ENCODE data around the gene RIMS4.
"Not testable (repeated sequence)": the region's sequence is repeated elsewhere in the genome, so short reads cannot be mapped to it uniquely, and the experiment has no call there.

Gene RIMS4

DNA sequence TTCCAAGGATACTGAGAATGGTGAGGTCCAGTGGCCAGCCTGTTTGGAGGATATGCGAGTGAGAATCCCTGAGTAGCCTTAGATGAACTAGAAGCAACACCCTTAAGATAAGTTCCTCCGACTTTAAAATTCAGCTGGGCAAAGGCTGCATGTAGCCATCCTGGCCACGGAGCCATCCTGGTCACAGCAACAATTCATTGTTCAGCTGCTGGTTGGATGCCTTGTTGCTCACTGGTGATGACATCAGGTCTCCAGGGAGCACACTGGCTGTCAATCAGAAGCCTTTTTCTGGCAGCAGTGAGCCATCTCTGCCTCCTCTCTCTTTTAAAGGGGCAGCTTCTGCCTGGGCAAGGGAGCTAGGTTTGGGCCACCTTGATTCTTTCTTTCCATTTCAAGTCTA lies 22.4 kb upstream of the RIMS4 start:
- intact Hi-C loops (cut with DNase I) = no loop called here
- DNase-seq = peak in 2 of 10 donors; percentile 24 to 34

DNA sequence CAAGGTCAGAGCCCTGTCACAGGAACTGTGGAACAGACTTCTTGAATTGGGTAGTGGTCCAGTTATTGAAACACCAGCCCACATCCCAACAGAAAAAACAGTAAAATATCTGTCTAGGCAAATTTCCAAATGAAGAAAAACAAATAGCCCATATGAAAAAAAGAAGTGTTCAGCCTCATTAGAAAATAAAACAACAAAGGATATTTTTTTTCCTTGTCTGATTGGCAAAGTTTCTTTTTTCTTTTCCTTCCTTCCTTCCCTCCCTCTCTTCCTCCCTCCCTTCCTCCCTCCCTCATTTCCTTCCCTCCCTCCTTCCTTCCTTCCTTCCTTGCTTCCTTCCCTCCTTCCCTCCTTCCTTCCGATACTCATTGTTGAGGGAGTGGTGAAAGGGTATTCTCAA lies 20.6 kb upstream of the RIMS4 start:
- no peak for DNase-seq
- intact Hi-C loops (cut with DNase I) = no loop called here

DNA sequence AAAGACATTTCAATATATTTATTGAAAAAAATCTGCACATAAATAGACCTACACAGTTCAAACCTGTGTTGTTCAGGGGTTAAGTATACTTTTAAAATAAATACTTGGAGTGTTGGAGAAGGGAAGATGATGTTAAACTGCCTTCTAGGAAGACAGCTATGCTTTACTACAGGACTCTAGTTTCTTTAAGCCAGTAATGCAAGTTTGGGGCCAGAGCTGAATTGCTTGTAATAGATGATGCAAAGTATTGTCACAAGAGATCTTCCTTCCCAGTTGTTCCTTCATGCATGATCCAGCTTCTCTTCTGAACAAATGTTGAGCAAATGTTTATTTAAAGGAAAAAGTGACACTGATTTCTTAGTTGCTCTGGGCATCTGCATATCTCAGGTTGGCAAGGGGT lies 20.2 kb upstream of the RIMS4 start:
- no peak for DNase-seq
- intact Hi-C loops (cut with DNase I) = no loop called here

DNA sequence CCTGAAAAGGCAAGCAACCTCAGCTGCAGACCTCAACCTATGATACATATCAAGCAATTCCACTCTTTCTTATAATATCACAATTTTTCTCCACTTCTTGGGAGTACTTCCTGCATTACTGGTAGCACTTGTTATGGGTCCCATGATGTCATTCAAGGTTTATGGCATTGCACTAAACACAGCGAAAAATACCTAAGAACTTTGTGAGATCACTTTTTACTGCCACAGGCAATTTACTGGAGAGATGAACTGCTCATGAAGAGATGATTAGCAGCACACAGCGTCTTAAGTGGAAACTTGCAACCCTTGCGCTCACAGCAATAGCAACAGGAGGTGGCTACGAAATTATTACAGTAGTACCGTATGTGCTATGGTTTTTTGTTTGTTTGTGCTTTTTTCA lies 19.3 kb upstream of the RIMS4 start:
- intact Hi-C loops (cut with DNase I) = no loop called here
- DNase-seq = no peak

DNA sequence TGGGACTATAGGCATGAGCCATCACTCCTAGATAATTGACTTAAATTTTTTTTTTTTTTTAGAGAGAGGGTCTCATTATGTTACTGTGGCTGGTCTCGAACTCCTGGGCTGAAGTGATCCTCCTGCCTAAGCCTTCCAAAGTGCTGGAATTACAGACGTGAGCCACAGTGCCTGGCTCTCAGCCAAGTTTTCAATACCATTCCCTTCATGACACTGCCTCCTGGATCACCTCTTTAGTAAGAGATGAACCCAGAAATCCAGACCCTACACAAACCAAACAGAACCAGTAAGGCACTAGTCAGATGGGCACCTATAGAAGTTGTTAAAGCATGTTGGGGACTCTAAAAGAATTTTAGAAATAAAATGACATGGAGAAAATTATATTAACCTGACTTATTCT lies 18.3 kb upstream of the RIMS4 start:
- intact Hi-C loops (cut with DNase I) = no loop called here
- no peak for DNase-seq

DNA sequence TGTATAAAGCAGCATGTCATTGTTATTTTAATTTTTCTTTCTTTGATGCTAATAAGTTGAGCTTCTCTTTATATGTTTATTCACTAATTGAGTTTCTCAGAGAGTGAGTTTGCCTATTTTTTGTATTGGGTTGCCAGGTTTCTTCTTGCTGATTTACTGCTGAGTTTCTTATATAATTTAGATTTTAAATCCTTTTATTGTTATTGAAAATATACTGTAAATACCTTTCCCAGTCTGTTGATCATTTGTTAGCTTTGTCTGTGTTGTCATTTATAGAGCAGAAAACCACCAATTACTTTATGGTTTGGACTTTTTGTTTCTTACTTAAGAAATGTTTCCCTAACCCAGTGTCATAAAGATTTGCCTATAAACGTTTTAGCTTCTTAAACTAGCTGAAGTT lies 17.1 kb upstream of the RIMS4 start:
- intact Hi-C loops (cut with DNase I) = no loop called here
- DNase-seq = no peak

DNA sequence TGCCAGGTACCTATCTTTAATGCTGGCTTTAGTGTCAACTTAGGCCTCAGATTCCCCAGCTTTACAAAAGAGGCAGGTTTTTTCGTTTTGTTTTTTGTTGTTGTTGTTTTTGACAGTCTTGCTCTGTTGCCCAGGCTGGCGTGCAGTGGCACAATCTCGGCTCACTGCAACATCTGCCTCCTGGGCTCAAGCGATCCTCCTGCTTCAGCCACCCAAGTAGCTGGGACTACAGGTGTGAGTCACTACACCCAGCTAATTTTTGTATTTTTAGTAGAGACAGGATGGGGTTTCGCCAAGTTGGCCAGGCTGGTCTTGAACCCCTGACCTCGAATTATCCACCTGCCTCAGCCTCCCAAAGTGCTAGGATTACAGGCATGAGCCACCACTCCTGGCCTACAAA lies 11.2 kb upstream of the RIMS4 start:
- intact Hi-C loops (cut with DNase I); DNase-seq: not testable (repeated sequence)

DNA sequence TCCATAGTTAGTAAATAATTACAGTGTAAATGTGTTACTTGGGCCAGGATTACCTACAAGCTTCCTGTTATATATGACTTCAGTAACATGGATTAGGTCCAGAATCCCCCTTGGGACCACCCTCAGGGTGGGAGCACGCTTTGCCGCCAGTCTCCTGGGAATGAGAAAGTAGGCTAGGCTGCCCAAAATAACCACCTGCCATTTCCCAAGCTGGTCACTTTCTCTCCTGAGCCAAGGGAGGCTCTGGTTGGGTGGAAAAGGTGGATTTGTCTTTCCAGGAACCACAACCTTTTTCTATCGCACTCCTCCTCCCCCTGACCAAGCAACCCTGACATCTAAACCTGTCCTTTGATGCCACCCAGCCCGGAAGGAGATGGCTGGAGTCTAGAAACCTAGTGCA lies 9.6 kb upstream of the RIMS4 start:
- no peak for DNase-seq

DNA sequence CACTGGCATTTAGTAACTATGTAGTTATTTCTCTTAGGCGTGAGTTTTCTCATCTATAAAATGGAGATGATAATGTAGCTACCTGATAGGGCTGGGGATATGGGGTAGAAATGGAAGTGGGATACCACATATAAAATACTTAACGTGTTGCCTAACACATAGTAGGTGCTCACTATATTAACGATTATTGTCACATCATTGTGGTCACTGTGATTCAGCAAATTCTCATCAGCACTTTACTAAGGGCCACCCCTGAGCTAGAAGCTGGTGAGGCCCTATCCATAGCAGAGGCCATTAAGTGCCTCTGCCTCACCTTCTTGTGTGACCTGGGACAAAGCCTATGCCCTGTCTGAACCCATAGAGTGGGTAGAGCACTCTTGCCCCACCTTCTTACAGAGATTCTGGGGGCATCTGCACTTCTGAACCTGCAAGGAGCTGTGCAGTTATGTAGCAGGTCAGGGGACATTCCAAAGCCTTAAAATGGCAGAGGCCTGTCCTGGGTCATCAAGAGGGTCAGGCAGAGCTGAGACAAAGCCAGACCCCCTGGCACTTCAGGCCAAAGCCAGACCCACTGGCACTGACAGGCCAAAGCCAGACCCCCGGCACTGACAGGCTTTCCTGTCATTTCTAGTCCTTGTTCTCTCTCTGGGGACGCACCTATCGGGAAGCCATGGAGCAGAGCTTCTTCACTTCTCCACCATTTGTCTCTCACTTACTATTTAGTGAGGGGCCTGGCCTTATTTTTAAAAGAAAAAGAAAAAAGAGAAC lies 7.0 kb upstream of the RIMS4 start:
- intact Hi-C loops (cut with DNase I) = no loop called here
- DNase-seq = no peak

More for the DNA sequence above, 9.6 kb upstream of the RIMS4 start:
- intact Hi-C loops (cut with DNase I) = no loop called here

DNA sequence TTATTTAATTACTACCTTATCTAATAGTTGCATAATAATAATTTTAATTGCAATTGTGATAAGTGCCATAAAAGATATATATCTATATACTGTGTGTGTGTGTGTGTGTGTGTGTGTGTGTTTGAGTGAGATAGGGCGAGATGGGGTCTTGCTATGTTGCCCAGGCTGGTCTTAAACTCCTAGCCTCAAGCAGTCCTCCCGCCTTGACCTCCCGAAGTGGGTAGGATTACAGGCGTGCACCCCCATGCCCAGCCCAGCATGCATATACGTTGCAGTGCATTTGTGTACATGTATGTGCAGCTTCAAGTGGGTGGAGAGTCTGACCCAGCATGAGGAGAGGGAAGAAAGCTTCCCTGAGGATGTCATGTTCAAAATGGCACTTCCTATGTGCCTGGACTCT lies 4.6 kb upstream of the RIMS4 start:
- no peak for DNase-seq
- intact Hi-C loops (cut with DNase I) = loop anchor here (5.0 kb wide), 1 partner anchor 68 kb away; the partner anchor contains the start of gene KCNK15

DNA sequence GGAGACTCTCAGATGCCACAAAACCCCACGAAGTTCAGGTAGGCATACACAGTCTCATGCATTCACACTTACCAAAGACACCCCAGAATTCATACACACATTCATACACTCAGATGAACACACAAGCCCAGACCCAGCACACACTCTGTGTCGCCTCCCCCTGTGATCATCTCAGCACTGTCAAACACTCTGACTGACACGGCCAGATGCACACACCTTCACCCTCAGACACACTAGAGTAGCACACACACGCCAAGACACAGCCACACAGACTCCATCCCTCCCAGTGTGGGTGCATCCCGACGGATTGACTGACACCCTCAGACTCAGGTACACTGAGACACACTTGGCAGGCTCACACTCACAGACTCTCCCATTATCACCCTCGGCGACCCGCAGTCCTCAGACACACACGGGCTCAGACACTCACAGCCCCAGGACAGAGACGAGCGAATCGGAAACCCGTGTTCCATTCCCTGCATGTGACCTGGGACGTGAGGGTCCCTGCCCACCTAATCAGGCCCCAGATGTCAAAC lies 872 bp upstream of the RIMS4 start:
- no peak for DNase-seq
- intact Hi-C loops (cut with DNase I) = loop anchor here (5.0 kb wide), 1 partner anchor 64 kb away; the partner anchor contains the start of gene KCNK15

DNA sequence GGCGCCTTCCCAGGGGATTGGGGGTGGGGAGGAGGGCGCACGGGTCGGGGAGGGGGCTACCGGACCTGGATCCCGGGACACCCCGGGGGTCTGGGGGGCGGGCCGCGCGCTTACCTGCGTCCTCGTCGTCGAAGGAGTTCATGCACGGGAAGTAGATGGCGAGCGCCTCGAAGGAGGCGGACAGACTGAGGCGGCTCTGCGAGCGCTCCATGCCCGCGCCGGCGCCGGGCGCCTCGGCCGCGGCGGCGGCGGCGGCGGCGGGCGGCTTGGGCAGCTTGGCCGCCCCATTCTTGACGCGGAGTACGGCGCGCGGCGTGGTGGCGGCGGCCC lies 320 bp downstream of the RIMS4 start:
- intact Hi-C loops (cut with DNase I) = loop anchor here (5.0 kb wide), 1 partner anchor 63 kb away; the partner anchor contains the start of gene KCNK15
- DNase-seq = no peak

DNA sequence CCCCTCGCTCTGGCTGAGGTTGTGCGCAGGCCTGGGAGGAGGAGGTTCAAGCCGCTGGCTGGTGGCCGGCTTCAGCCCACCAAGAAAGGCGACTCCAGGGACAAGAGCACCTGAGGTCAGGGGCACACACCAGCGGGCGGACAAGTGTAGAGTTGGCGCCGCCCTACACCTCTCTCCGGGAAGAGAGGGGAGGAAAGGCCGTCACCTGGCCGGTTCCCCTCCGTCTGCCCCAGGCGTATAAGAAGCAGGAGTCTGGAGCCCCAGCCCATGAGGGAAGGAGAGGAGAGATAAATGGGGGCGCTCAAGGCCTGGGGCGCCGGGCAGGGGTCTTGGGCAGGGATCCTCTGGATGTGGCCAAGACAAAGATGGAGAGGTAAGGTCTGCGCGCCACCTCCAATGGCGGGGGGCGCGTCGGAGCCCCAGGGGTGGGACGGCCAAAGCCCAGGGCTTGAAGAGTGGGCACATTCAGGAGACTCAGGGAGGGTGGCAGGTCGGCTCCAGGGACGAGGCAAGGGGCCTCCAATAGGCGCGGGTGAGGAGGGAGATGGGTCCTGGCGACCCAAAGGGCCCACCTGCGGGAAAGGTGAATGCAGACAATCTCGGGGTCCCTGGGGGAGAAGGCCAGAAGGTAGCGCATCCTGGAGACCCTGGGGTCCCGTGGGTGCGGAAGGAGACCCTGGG lies 826 bp downstream of the RIMS4 start:
- intact Hi-C loops (cut with DNase I) = loop anchor here (5.0 kb wide), 1 partner anchor 62 kb away; the partner anchor contains the start of gene KCNK15
- DNase-seq = peak in 1 of 10 donors; percentile 74

DNA sequence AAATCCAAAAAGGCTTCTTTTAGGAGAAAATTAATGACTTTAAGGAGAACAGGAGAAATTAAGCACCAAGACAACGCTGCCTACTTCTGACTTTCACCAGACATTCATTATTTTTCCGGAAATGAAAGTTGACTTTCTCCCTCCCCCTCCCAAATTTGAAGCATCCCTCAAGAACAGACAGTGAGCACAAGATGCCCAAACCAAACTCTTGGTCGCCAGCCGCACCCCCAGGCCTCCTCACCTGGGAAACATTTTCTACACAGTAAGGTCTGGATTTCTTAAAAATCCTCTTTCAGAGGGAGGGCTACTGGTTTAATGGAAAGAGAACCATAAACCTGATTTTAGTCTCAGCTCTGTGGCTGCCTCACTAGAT lies 2.7 kb downstream of the RIMS4 start:
- no peak for DNase-seq
- intact Hi-C loops (cut with DNase I) = no loop called here

DNA sequence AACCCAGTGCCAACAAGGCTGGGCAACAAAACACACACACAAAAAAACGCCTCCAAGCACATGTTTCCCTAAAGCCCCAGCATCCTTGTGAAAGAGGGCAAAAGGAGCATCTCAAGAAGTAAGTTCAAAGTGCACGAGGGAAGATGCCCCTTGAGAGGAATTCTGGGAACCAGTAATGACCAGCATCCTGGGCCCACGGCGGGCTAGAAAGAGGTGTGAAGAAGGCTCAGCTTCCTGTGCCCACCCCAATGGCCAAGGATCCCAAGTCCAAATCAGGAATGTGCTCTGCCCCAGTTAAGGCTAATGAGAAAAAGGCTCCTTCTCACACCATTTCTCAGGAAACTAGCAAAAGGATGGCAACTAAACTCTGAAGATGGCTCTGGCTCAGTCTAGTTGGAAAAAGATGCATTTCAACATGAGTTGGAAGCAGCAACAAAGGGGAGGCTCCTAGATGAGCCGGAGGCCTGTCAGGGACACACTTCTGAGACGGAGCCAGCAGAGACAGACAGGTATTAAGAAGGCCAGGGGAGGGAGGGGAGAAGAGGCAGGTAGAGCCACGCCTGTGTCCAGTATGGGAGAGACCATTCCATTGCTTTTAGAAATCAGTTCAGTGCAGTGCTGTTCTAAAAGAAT lies 3.2 kb downstream of the RIMS4 start:
- DNase-seq = no peak
- intact Hi-C loops (cut with DNase I) = no loop called here

DNA sequence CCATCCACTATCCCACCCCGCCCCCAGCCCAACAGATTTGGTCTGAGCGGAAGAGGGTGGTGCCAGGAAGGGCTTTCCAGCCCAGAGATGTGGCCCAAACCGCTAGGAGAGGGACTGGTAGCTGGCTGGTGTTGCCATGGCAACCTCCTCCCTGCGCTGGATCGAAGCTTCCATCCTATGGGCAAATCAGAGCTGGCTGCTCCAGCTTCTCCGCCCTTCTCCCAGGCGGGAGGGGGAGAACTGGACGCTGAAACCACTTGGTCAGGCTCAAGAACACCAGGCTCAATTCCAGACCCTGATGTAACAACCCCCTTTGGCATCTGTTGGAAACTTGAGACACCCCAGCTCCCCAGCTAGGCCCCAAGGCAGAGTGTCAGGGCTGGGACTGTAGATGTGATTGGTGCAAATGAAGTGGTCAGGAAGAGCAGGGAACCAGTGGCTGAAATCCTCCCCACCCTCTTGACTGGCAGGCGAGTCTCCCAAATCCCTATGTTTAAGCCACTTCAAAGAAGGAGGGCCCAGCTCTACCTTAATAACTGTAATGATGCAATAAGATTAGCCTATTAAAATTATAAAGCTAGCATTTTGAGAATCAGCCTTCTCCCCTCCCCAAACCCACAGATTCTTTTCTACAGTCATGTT lies 4.2 kb downstream of the RIMS4 start:
- intact Hi-C loops (cut with DNase I) = no loop called here
- DNase-seq = peak; percentile 42 to 98 (median 82)

DNA sequence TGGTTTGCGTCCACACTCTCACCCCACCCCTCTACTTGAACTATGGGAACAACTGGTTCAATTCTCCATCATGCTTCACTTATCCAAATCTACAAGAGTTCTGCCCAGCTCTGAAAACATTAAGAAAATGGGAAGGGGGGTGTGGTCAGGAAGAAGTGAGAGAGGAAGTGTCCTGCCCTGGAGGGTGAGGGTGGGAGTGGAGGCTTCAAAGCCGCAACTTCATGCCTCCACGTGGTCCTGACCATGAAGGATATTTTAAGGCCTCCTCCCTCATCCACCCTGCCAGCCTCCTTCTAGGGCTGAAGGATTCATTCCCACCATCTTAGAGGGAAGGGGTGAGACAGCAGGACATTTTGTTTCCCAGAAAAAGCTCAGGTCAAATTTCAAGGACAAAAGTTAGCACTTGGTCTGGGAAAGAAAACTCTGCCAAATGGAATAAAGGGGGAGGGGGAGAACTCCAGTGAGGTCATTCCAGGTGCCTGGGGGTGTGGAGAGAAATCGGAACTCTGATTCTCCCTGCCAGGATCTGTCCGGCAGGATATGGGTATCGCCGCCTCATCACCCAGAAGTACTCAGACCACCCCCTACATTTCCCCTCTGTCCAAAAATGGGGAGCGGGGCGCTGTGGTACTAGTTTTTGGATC lies 4.9 kb downstream of the RIMS4 start:
- intact Hi-C loops (cut with DNase I) = no loop called here
- no peak for DNase-seq

DNA sequence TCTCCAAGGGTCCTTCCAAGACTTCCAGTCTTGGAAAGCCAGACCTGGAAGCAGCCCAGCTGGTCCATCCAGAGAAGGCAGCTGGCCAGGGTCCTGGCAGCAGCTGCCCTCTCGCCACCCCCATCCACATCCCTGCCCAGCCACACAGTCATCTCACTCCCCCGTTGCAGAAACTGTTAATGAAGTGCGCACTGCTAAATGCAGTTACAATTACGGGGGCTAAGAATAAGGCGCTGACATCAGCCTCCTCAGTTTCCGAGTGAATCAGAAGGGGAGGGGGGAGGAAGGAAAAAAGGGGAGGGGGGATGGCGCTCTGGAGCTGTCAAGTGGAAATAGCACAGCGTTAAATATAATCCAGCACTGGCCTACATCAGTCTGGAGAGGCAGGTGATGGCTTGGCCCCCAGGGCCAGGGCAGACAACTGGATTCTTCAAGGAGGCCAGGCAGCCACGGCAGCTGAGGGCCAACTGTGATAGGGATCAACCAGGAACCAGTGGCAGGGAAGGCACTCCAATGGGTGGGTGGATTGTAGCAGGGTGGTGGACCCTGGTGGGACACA lies 6.9 kb downstream of the RIMS4 start:
- intact Hi-C loops (cut with DNase I) = no loop called here
- no peak for DNase-seq

DNA sequence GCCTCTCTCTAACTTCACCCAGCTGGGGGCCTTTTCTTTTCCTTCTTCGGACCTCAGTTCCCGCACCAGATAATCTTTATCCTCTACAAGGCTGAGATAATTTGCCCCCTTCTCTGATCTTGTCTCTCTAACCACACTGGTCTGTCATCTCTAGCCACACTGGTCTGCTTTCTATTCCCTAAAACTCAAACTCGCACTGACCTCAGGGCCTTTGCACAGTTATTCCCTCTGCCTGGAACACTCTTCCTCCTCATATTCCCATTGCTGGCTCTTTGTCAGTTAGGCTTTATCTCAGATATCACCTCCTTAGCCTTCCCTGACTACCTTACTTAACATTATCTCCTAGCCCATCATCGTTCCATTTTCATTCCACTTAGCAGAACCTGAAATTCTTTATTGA lies 7.6 kb downstream of the RIMS4 start:
- intact Hi-C loops (cut with DNase I) = no loop called here

DNA sequence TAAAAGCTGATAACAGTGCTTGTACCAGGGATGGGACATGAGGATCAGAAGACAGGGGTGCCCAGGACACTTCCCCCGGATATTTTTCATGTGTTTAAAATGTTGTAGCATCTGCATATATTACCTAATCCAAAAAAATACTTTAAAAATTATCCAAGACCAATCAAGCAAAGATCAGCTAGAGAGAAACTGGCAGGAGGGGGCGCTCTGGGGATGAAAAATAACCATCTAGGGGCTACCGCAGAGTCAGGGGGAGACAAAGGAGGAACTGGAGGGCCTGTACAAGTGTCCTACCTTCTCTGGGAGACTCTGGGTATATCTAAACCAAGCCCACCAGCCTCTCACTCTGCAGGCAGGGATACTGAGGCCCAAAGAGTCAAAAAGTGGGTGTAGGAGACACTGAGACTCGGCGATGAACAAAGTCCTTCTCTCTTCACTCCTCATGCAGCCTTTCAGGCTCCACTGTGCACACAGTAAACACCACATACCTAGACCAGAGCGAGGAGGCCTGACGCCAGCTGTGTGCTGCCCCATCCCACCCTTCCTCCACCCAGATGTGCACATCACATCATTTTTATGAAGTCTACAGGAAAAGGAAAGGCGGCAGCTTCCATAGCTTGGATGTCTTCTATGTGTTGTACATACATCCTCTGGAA lies 9.8 kb downstream of the RIMS4 start:
- intact Hi-C loops (cut with DNase I) = no loop called here

More for the DNA sequence above, 7.6 kb downstream of the RIMS4 start:
- no peak for DNase-seq

More for the DNA sequence above, 9.8 kb downstream of the RIMS4 start:
- no peak for DNase-seq
